ENCODE results near the gene HMCN1. TPM values are rescaled to one million over a fixed set of nuclear protein-coding genes. Genes with fewer than 3 reads are reported as not detected.
"Not testable (repeated sequence)": the region's sequence is repeated elsewhere in the genome, so short reads cannot be mapped to it uniquely, and the experiment has no call there.

Gene HMCN1
- total RNA-seq, 1 donor from 2014 or later = 0.22 TPM

DNA sequence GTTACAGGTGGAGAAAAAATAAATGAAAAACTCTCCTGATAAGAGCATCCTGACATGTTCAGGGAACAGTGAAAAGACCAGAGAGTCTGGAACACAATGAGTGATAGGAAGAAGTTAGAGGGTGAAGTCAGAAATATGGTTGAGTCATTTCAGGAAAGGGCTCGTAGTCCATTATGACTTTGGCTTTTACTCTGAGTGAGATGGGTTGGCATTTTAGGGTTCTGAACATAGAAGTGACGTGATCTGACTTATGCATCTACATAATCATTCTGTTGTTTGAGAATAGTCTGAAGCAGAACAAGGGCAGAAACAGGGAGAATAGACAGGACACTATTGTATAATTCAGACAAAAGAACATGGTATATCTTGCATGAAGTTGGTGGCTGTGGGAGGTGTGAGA is 5.8 kb downstream of the HMCN1 start:
- intact Hi-C loops (cut with micrococcal nuclease) = no loop called here

DNA sequence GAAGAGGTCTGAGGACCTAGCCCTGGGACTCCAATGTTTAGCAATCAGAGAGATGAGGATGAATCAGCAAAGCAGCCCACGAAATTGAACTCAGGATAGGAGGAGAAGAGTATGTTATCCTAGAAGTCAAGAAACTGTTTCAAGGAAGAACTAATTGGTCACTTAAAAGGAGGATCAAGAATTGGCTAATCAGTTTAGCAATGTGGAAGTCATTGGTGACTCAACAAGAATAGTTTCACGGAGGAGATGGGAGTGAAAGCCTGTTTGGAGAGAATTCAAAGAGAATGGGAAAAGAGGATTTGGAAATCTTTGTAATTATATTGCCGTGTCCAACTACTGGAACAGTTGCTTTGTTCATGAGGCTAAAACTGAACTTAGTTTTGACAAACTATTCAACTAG is 7.4 kb downstream of the HMCN1 start:
- intact Hi-C loops (cut with micrococcal nuclease) = no loop called here

DNA sequence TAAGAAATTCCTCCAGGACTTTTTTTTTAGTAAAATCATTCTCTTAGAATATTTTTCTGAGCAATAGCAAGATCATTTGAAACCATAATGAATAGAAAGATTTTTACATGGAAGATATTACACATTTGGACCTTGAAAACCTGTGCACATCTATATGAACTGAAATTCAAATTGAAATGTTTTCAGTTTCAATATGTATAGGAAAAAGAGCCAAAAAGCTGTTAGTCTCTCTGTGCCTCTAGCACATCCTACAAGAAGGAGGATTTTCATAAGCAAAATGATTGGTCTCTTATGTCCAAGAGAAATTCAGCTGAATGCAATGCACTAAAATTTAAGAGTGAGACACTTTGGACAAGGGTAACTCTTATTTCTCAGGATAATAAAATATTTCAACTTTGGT is 8.2 kb downstream of the HMCN1 start:
- intact Hi-C loops (cut with micrococcal nuclease) = no loop called here

DNA sequence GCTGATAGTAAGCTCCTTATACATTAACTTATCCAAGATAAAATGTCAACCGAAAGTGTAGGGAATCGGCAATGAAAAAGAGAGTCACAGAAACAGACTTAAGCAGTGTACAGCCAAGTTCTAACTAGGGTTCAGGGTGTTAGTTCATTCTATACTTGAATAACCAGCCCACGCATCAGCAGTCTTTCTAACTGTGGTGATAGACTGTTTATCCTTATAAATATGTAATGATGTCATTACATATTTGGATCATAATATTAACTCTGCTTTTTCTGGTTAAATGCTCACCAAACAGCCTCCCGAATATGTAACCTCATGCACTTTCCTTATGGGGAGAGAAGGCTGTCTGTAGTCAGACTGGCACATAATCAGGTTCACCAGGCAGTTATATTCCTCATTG is 11.0 kb downstream of the HMCN1 start:
- intact Hi-C loops (cut with micrococcal nuclease) = no loop called here

DNA sequence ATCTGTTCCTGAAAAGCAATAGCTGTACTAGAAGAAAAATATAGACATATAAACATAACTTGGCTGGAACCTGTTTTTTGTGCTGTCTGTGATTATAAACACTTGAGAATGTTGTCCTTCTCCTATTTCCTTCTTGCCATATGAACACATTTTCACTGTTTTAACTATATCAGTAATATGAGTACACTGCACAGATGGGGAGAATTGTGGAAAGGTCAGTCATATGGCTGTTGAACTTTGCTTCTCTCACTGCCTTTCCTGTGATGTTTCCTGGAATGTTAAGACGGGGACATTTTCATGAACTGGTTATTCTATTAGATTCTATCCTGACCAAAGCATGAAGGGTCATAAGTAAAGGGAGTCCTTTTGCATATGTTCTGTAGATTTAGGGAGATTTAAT is 24.9 kb downstream of the HMCN1 start:
- intact Hi-C loops (cut with micrococcal nuclease) = no loop called here

DNA sequence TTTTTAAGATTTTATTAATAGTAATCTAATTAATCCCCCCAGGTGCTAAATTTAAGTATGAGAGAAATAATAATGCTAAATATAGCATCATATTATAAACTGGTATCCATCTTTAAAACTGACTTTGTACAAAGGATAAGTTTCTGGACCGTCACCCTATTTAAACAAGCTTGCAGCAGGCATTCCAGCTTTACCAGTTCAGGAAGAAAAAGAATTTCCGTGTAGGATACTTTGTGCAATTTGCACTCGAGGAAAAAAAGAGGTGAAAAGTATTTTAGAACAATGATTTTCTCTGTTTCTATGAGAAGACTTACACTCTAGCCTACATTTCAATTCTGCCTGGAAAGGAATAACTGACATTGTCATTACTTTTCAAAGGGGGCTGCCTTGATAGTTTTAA is 27.6 kb downstream of the HMCN1 start:
- intact Hi-C loops (cut with micrococcal nuclease) = no loop called here

DNA sequence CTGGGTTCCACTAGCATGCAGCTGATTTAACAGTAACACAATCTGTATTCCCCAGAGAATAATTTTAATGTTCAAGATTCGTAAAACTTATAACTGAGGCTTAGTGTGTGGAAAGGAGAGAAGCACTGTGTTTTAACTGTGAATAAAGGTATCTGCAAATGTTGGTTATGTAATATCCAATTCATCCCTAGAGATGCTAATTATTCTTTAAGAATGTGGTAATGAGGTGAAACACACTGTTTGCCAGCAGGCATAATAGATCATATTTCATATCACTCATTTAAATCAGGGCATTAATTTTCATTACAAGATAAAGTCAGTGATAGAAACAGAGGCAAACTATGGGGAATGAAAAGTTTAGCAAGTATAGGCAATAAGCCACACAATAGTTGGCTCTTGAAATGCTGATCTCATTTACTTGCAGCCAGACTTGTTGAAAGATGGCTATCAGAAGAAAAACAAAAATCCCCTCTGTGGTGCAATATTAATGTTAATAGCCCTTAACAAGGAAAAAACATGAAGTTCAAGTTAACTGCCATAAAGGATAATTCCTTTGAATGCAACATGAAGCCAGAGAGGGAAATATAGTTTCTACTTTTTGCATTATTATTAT is 33.4 kb downstream of the HMCN1 start:
- intact Hi-C loops (cut with micrococcal nuclease) = no loop called here

DNA sequence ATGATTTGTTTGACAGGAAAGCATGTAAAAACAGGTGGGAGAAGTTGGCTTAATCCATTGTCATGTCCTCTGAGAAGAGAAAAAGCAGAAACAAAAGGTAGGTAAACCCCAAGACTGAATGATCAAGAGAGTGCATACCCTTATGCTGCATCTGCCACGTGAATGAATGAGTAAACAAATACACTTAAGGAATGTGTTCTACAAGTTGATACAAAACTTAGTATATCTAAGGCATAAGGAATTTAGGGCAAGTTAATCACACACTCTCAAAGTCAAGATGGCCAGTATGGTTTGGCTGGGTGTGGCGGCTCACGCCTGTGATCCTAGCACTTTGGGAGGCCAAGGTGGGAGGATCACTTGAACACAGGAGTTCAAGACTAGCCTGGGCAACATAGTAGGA is 34.2 kb downstream of the HMCN1 start:
- intact Hi-C loops (cut with micrococcal nuclease) = no loop called here

DNA sequence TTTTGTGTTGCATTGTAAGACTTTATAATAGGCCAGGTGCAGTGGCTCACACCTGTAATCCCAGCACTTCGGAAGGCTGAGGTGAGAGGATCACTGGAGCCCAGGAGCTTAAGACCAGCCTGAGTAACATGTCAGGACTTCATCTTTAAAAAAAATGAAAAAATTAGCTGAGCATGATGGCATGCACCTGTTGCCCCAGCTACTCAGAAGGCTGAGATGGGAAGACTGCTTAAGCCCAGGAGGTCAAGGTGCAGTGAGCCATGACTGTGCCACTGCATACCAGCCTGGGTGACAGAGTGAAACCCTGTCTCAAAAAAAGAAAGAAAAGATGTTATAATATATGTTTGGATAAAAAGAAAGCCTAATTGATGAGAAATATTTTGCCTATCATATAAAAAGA is 34.9 kb downstream of the HMCN1 start:
- intact Hi-C loops (cut with micrococcal nuclease) = no loop called here

DNA sequence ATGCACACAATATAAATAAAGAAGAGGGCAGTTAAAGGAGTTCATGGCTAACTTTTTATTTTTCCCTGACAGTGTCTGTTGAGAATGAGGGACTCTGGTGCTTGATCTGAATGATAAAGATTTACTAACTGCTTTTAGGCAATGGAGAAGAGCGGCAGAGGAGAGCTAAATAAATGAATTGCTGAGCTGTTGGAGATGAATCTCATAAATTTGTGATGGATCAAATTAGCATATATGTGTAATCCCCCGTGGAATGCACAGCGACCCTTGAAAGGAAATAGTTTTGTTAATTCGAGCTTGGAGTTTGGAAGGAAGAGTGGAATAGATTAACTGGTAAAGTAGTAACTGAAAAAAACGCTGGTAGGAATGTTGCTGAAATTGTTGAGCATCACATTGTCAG is 40.2 kb downstream of the HMCN1 start:
- intact Hi-C loops (cut with micrococcal nuclease) = no loop called here

DNA sequence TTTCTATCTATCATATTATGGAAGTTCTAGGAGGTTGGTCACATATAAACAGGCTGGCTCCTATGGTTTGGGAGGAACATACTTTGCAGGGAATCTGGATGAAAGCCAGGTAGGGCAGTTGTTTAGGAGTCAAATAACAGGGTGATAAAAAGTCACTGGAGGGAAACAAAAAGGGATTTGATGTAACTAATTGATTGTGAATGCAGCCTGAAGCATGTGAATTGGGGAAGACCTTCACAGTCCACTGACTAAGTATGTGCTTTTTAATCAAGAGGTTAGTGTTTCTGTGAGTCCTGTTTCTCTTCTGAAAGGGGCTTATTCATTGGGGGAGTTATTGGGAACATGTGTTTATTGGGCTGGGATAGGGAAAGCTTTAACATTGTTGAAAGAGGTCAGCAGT is 41.3 kb downstream of the HMCN1 start:
- intact Hi-C loops (cut with micrococcal nuclease) = no loop called here

DNA sequence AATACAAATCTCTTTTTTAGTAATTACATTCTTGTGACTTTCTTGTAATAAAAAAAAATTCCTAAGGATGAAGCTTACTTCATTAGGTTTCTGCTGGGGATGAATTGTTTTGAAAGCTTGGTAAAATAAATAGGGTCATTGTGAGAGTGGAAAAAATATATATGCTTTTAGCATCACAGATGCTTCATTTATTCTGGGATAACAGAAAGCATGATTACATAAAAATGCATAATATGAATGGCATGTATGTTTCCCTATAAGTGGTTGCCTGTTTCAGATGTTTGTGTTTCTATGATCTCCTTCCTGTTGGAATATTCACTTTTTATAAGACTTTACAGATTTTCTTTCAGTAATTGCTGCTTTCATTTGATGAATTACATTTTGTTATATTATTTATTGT is 42.3 kb downstream of the HMCN1 start:
- intact Hi-C loops (cut with micrococcal nuclease) = no loop called here

DNA sequence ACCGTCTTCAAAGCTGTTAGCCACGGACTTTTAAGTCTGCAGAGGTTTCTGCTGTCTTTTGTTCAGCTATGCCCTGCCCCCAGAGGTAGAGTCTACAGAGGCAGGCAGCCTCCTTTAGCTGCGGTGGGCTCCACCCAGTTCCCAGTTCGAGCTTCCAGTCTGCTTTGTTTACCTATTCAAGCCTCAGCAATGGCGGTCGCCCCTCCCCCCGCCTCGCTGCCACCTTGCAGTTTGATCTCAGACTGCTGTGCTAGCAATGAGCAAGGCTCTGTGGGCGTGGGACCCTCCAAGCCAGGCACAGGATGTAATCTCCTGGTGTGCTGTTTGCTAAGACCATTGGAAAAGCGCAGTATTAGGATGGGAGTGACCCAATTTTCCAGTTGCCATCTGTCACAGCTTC is 49.7 kb downstream of the HMCN1 start:
- intact Hi-C loops (cut with micrococcal nuclease) = not testable (repeated sequence)

DNA sequence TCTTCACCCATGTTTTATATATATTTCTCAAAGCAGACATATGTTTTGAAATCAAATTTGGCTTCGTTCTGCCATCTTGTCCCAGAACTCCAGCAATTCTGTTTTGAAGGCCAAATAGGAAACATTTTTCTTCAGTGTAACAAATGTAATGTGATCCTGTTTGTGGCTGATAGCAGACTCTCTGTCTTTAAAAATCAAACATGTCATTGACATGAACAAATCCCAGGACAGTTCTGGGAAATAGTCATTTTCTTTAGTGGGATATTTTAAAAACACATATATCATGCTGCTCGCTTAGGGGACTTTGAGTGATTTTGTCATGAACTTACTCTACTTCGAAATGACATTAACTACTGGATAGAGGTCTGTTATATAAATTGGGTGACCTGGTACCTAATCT is 51.4 kb downstream of the HMCN1 start:
- intact Hi-C loops (cut with micrococcal nuclease) = no loop called here

DNA sequence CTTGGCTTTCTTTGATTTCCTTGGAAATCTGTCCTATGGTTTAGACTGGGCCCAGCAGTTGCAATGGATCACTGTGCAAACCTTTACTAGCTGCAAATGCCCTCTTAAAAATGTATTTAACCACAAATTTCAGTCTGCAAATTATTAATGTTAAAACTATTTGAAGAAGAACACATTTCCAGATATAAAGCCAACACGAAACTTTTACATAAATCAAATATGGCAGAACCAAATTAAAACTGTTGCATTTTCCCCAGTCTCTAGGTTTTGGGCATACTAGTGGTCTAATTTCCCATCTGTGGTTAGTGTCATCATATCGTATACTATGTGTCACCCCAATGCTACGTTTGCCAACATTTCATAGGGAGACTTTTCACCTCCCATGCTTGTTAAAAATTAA is 52.3 kb downstream of the HMCN1 start:
- intact Hi-C loops (cut with micrococcal nuclease) = no loop called here

DNA sequence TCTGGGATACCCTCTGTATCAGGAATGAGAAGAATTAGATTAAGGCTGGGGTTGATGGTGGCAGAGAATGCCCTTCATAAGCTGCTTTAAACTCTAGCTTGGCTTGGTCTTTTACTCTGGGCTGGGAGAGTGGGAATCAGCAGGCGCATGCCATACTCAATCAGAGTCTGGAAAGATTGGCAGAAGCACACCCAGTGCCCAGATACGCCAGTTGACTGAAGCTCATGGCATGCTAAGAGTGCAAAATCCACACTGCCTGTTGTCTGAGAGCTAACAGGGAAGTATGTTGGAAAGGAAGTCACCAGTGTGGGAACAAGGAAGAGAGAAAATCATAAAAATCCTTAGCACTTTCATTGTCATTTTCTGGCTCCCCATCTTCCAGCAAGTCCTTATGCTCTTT is 53.0 kb downstream of the HMCN1 start:
- intact Hi-C loops (cut with micrococcal nuclease) = no loop called here

DNA sequence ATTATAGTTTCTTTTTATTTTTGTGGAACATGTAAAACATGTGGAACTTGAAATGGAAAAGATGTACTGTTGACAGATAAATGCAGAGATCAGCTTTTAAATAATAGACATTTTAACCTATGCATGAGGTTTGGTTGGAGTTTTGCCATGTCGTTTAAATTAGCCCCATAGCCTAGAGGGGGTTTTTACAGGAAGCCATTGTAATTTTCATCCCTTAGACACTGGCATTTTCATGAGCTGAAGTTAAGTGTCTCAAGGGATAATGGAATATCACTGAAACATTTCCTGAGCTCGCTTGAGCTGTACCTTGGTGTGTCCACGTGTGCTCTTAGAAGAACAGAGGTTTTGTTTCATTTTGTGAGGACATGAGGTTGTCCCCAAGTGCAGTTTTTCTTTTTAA is 54.2 kb downstream of the HMCN1 start:
- intact Hi-C loops (cut with micrococcal nuclease) = no loop called here

DNA sequence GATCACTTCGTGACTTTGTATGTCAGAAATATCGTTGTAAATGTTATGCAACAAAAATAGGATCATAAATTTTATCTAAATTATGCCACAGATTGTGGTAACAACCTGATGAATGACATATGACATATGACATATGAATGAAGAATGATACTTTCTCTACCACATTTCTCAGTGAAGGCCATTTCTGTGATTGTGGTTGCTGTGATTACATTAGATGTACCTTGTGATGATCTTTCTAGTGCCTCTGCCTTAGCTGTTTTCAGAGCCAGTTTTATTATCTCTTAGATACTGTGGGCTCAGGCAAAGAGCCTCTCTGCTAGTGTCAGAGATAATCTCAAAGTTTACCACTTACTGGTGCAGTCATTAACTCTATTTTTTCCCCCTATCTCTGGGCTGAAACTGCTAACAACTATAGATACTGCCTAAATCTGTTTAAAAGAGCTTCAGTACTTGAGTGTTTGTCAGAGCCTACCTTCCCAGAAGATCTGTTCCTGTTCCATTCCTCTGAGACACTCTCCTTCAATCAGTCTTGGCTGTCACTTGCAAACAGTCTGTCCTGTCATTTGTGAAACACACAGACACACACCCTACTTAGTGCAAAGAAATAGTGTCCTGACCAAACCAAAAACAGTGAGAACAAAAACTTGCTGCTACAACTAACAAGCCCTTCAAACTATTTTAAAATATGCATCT is 55.5 kb downstream of the HMCN1 start:
- intact Hi-C loops (cut with micrococcal nuclease) = no loop called here

DNA sequence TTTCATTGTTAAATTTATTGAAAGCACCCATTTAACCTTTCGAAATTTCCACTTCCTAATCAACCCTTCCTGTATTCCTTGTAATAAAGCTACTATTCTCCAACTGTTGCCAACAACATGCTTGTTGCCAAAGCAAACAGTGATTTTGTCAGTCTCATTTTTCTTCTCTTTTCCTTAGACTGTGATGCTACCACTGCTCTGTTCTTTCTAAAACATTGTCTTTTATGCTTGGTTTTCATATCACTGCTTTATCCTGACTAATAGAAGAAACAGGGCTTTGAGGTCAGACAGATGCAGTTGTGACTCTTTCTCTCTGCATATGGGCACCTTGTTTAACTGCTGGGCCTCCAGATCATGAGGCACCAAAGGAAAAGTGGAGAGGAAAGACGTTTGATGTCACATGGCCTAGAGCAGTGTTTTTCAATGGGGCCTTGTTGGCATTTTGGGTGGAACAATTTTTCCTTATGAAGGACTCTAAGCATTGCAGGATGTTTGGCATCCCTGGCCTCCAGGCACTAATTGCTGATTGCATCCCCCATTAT is 56.1 kb downstream of the HMCN1 start:
- intact Hi-C loops (cut with micrococcal nuclease) = no loop called here

DNA sequence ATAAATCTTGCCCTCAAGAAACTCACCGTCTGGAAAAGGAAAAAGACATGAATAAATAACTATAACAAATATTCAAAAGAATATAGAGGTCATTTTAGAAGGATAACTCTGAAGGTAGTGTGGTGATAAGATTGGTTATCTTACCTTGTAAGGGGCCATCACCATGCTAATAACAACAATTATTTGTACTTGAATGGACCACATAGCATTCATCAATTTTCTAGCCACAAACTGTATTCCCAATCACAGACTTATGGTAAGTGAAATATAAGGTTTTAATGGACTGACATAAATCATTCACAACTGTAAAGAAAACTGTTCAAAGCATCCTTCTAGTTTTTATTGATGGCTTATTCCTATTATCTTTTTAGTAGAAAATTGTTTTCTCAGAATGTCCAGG is 57.8 kb downstream of the HMCN1 start:
- intact Hi-C loops (cut with micrococcal nuclease) = no loop called here

DNA sequence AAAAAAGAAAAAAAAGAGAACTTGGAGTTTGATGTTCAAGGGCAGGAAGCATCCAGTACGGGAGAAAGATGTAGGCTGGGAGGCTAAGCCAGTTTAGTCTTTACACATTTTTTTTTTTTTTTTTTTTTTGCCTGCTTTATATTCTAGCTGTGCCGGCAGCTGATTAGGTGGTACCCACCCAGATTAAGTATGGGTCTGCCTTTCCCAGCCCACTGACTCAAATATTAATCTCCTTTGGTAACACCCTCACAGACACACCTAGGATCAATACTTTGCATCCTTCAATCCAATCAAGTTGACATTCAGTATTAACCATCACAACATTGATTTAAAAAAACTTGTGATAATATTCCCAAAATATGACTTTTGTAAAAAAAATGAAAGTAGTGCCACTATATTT is 60.3 kb downstream of the HMCN1 start:
- intact Hi-C loops (cut with micrococcal nuclease) = not testable (repeated sequence)

DNA sequence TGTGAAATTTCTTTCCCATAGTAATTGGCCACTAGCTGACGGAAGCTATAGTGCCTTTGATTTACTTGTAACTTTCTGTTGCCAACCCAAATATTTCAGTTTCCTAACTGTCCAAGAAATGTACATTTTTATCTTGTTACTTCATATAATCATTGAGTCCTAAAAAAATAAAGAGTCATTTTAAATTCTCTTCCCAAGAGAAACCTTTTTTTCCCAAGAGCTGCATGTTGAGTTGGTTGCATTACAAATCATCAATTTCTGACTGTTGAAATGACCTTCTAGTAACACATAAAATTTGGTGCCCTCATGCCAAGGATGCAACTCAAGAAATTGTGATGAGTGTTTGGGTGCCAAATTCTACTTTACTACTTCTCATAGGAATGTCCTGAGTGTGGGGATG is 61.0 kb downstream of the HMCN1 start:
- intact Hi-C loops (cut with micrococcal nuclease) = no loop called here

DNA sequence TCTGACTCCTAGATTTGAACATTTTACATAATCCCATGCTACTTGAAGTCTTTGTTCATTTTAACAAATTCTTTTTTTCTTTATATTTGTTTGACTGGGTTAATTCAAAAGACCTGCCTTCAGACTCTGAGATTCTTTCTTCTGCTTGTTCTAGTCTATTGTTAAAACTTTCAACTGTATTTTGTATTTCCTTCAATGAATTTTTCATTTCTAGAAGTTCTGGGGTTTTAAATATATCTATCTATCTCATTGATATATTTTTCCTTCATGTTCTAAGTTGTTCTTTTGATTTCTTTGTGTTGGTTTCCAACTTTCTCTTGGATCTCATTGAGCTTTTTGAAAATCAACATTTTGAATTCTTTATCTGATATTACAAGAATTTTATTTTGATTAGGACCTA is 64.3 kb downstream of the HMCN1 start:
- intact Hi-C loops (cut with micrococcal nuclease) = no loop called here

Data from T-helper 1 cell treated with Interleukin-12 subunit alpha and Interleukin-12 subunit beta and Interleukin-4 antibody, amounts not matched to agents 30 ng/mL and 1 ng/mL, for 36 hours (primary cell).